ENCODE measurements around the gene PARD6A.
"Not testable (repeated sequence)": the region's sequence is repeated elsewhere in the genome, so short reads cannot be mapped to it uniquely, and the experiment has no call there.

The PARD6A gene

DNA sequence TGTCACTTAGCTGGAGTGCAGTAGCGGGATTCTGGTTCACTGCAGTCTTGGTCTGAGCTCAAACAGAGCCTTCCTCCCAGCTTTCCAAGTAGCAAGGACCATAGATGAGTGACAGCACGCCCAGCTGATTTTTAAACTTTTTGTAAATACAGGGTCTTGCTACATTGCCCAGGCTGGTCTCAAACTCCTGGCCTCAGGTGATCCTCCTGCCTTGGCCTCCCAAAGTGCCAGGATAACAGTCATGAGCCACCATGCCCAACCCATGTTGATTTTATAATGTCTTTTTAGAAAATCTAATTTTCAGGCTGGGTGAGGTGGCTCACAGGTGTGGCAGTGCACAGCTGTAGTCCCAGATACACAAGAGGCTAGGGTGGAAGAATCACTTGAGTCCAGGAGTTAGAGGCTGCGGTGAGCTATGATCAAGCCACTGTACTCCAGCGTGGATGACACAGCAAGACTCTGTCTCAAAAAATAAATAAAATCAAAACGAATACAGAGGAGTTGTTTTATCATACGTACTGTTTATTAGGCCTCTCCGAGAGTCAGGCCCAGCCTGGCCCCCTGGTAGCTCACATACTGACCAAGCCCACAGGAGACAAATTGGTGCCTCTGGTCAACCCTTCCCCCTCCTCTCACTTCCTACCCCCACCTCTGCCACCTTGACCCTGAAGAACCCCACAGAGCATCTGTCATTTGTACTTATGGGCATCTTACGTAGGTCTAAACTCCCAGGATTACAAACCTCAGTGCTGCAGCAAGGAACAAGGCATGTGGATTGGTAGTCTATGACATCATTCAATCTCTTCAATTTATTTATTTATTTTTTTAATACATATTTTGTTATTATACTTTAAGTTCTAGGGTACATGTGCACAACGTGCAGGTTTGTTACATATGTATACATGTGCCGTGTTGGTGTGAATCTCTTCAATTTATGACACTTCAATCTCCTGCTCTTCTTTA is 19.5 kb downstream of the PARD6A start:
- peak overlapping the region; percentile 86; the same call in 1 of the 2 replicates for H3K27ac ChIP-seq

DNA sequence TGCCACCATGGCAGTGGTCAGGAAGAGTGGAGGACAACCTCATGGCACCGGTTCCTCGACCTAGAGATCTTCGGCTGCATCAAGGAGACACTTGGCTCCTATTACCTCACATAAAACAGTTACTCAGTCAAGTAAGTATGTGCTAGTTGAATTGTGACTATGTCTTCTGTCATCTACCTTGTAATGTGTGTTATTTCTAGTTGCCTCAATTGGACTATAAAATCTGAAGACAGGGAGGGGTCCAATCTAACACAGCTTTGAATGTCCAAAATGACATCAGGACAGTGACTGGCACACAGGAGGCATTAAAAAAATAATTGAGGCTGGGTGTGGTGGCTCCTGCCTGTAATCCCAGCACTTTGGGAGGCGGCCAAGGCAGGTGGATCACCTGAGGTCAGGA is 23.0 kb downstream of the PARD6A start:
- H3K27ac ChIP-seq, result no peak overlapping the region; the same call in 1 of the 2 replicates
- TF ChIP-seq, protein P1, sequence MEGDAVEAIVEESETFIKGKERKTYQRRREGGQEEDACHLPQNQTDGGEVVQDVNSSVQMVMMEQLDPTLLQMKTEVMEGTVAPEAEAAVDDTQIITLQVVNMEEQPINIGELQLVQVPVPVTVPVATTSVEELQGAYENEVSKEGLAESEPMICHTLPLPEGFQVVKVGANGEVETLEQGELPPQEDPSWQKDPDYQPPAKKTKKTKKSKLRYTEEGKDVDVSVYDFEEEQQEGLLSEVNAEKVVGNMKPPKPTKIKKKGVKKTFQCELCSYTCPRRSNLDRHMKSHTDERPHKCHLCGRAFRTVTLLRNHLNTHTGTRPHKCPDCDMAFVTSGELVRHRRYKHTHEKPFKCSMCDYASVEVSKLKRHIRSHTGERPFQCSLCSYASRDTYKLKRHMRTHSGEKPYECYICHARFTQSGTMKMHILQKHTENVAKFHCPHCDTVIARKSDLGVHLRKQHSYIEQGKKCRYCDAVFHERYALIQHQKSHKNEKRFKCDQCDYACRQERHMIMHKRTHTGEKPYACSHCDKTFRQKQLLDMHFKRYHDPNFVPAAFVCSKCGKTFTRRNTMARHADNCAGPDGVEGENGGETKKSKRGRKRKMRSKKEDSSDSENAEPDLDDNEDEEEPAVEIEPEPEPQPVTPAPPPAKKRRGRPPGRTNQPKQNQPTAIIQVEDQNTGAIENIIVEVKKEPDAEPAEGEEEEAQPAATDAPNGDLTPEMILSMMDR (conservative IDR thresholded peaks at IDR 0.05), result no peak
- TF ChIP-seq ZFX (IDR thresholded peaks at IDR 0.05), result no peak

More for the DNA sequence above, 19.5 kb downstream of the PARD6A start:
- TF ChIP-seq ZFX (IDR thresholded peaks at IDR 0.05), result no peak
- TF ChIP-seq, protein P1 (conservative IDR thresholded peaks at IDR 0.05), result no peak

DNA sequence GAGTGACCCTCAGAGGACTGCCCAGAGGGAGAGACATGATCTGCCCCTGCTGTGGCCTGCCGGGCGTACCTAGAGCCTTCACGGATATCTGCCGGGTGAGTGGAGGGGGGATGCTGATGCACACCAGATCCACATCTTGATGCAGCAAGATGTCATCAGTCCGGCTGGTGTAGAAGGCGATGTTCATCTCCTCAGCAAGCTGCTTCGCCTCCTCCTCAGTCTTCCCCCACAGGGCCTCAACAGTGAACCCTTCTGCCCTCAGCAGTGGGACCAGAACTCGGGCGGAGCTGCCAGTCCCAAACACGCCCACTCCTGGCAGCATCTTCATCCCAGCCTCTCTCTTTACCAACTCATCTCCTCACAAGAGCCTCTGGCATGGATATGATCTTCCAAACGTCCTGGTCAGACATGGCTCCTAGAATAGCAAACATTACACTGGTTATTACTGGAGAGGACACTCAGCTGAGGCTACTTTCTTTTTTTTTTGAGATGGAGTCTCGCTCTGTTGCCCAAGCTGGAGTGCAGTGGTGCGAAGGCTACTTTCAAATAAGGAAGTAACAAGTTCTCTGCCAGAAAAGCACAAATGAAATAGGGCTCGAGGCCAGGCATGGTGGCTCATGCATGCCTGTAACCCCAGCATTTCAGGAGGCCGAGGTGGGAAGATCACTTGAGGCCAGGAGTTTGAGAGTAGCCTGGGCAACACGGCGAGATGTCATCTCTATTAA is 24.8 kb downstream of the PARD6A start:
- peak overlapping the region; percentile 72 for H3K27ac ChIP-seq
- no peak for TF ChIP-seq ZFX (IDR thresholded peaks at IDR 0.05)
- TF ChIP-seq, protein P1 (conservative IDR thresholded peaks at IDR 0.05), result no peak

DNA sequence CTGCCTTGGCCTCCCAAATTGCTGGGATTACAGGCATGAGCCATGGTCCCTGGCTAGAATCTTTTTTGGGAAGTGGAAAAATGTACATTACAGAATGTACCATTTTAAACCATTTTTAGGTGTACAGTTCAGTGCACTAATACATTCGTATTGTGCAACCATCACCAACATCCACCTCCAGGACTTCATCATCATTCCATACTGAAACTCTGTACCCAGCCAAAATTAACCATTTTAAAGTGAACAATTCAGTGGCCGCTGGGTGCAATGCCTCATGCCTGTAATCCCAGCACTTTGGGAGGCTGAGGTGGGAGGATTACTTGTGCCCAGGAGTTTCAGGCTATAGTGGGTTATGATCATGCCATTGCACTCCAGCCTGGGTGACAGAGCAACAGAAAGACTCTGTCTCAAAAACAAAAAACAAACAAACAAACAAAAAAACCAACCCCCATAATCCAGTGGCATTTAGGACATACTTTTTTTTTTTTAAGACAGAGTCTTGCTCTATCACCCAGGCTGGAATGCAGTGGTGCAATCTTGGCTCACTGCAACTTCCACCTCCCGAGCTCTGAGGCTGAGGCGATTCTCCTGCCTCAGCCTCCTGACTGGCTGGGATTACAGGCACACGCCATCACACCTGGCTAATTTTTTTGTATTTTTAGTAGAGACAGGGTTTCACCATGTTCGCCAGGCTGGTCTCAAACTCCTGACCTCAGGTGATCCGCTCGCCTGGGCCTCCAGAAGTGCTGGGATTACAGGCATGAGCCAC is 32.9 kb downstream of the PARD6A start:
- H3K27ac ChIP-seq, result not testable (repeated sequence)

DNA sequence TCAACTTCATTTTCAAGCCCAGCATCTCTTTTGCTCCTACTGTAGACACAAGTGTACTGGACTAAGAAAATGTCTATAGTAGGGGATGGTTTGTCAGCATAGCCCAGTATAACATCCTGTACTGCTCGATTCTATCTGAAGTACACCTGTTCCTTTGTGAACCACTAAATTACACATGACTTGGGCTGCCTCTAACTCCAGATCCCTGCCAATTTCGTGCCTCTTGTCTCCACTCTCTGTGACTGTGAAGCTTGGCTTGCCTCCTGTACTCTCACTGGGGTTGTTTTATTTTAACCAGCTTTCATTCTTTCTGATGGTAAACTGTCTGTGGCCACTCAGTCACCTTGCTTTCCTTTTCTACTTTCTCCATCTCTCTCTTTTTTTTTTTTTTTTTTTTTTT is 33.9 kb downstream of the PARD6A start:
- TF ChIP-seq ZFX (IDR thresholded peaks at IDR 0.05), result no peak
- TF ChIP-seq, protein P1 (conservative IDR thresholded peaks at IDR 0.05), result no peak
- no peak overlapping the region for H3K27ac ChIP-seq

DNA sequence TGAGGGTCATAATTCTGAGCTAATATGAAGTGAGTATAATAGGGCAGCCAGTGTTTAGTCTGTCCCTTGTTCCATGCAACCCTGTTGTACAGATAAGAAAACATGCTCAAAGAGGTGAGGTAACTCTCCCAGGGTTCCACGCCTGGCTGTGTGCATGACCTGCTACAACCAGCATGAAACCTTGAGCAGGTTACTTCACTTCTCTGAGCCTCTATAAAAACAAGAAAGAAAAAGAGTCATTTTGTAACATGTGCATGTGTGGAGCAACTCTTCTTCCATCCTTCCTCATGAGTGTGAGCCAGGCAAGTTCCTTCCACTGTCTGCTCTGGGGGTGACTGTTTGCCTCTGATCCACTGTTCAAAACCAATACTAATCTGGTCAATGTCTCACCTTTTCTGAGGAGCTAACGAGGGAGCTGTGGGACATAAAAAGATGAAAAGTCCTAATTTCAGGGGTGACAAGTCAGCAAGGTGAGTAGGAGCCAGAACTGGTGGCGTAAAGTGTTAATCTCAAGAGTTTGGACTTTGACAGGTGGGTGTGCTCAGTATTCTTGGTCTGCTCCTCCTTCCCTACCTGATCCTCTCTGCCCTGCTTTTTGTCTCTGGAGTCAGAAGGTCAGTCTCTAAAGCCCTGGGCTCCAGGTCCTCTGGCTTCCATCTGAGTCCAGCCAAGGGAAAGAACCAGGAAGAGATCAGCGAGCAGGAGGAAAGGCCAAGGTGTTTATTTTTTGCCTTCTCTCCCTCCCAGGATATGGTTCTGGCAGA is 36.8 kb downstream of the PARD6A start:
- TF ChIP-seq ZFX (IDR thresholded peaks at IDR 0.05), result no peak
- no peak overlapping the region for H3K27ac ChIP-seq

DNA sequence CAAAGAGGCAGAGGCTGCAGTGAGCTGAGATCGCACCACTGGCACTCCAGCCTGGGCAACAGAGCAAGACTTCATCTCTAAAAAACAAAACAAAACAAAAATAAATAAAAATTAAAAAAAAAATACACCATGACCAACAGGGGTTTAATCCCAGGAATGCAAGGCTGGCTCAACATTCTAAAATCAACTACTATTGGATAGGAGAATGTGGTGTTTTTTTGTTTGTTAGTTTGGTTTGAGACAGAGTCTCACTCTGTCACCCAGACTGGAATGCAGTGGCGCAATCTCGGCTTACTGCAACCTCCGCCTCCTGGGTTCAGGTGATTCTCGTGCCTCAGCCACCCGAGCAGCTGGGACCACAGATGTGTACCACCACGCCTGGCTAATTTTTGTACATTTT is 38.5 kb downstream of the PARD6A start:
- no peak overlapping the region for H3K27ac ChIP-seq
- no peak for TF ChIP-seq ZFX (IDR thresholded peaks at IDR 0.05)
- TF ChIP-seq, protein P1 (conservative IDR thresholded peaks at IDR 0.05), result no peak

All from C4-2B (cell line).